ENCODE results near the gene SP100. TPM values are rescaled to one million over a fixed set of nuclear protein-coding genes. Genes with fewer than 3 reads are reported as not detected.

SP100 gene
- total RNA-seq, 2 experiments from 2014 or later: 364 to 392 TPM

DNA sequence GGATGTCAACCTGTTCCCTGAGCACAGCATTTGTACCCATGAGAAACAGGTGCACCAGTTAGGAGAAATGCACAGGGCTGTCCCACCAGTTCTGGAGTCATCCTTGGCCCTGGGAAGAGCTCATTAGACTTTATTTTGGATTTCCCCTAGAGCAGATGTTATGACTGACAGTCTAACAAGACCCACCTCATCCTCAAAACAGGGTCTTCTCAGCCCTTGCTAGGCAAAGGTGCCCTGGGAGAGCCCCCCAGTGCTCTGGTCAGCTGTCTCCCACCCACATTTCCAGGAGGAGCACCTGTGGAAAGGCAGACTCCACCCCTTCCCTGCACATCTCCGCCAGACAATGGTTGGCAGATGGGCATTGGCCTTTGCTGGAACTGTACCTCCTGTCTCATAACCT, 5.7 kb upstream of the SP100 start:
- H3K36me3 Mint-ChIP-seq (ENCODE audit: low read depth): peaks cover 41% of the 10 kb centered on the region
- no peak for DNase-seq
- H3K9me3 Mint-ChIP-seq: peaks cover 9% of the 10 kb centered on the region
- ChIA-PET POLR2A (no interaction called here), CTCF (interaction anchor here (1.0 kb wide), 1 partner anchor 20 kb away, joined by 3 read pairs; no protein-coding TSS in a partner anchor)
- peak overlapping the region; percentile 100 for H3K27ac Mint-ChIP-seq
- peak overlapping the region; percentile 97 for H3K4me3 Mint-ChIP-seq
- H3K4me1 Mint-ChIP-seq: peaks cover 79% of the 10 kb centered on the region
- H3K27me3 Mint-ChIP-seq: no peaks in the 10 kb centered on the region

DNA sequence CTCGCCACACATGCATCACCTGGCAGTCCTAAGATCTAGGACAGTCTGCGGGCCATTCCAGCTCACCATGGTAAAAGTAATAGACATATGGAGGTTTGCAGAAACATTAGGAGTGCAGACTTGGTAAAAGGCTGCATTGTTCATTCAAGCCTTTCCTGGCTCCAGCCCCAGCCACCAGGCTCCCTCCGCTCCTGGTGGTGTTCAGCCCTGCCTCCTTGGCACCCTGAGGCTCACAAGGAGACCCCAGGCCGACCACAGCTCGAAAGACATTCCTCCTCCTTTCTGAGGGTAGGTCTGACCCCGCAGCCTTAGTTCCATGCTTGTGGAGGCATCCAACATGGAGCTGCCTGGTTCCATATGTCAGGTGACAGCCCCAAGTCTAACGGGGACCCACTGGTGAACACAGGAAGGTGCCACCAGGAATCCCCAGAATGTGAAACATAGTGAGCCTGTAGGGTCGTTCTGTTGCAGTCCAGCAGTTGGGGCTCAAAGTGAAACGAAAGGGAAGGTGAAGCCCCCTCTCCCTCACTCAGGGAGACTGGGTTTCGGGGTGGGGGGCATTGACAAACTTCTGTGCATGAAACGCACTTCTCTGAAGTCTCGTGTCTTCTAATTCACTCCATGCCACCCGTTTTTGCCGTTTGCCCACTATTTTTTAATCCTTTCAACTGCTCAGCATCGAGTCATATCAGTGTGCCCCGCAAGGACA, 5.0 kb upstream of the SP100 start:
- DNase-seq: no peak
- peaks cover 86% of the 10 kb centered on the region for H3K4me1 Mint-ChIP-seq

GRCh38 chr2:230411570-230412370, 4.2 kb upstream of the SP100 start:
- H3K36me3 Mint-ChIP-seq (ENCODE audit: low read depth): peaks cover 39% of the 10 kb centered on the region
- peaks cover 83% of the 10 kb centered on the region for H3K4me1 Mint-ChIP-seq
- ChIA-PET CTCF (interaction anchor here (1.0 to 1.4 kb wide), 2 partner anchors 12 to 253 kb away, joined by 3 to 4 read pairs; no protein-coding TSS in a partner anchor), POLR2A (interaction anchor here (0.9 kb wide), 1 partner anchor 85 kb away, joined by 5 read pairs; the partner anchor contains the start of gene SP140L)
- DNase-seq: peak; percentile 75
- peak overlapping the region; percentile 100 for H3K27ac Mint-ChIP-seq
- H3K27me3 Mint-ChIP-seq: no peaks in the 10 kb centered on the region
- H3K4me3 Mint-ChIP-seq: peak overlapping the region; percentile 97
- peaks cover 8% of the 10 kb centered on the region for H3K9me3 Mint-ChIP-seq

More for the DNA sequence above, 5.0 kb upstream of the SP100 start:
- ChIA-PET POLR2A (interaction anchor here (0.9 kb wide), 1 partner anchor 84 kb away, joined by 5 read pairs; the partner anchor contains the start of gene SP140L), CTCF (interaction anchor here (1.0 to 1.4 kb wide), 3 partner anchors 12 to 253 kb away, joined by 3 to 4 read pairs (median 3); no protein-coding TSS in a partner anchor)
- H3K4me3 Mint-ChIP-seq: peak overlapping the region; percentile 97
- peaks cover 39% of the 10 kb centered on the region for H3K36me3 Mint-ChIP-seq (ENCODE audit: low read depth)
- peaks cover 9% of the 10 kb centered on the region for H3K9me3 Mint-ChIP-seq
- H3K27me3 Mint-ChIP-seq: no peaks in the 10 kb centered on the region
- peak overlapping the region; percentile 100 for H3K27ac Mint-ChIP-seq

- no peak for DNase-seq
- CTCF ChIA-PET: interaction anchor here (1.4 kb wide), 1 partner anchor 254 kb away, joined by 4 read pairs; no protein-coding TSS in a partner anchor
- Mint-ChIP-seq H3K27me3 (no peaks in the 10 kb centered on the region), H3K4me1 (peaks cover 78% of the 10 kb centered on the region), H3K36me3 (ENCODE audit: low read depth) (peaks cover 36% of the 10 kb centered on the region), H3K27ac (peak overlapping the region; percentile 100), H3K4me3 (peak overlapping the region; percentile 97), H3K9me3 (peaks cover 6% of the 10 kb centered on the region)
- POLR2A ChIA-PET: no interaction called here
Measured at GRCh38 chr2:230412371-230412711, 3.7 kb upstream of the SP100 start.

DNA sequence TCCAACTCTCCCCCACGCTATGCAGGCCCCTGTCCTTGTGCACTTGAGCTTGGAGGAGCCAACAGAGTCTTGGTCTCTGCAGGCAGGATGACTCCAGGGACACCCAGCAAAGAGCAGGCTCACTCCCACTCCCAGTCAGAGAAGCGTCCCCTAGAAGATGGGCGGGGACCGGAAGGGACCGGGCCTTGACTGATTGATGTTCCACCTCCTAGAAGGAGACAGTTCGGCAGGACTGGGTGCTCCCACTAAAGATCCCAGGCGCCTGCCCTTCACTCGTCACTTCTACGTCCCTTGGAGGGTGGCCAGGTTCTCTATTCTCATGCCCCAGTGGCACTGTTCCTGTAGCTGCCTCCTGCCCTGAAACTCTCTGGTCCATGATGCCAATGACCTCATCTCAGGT, 3.2 kb upstream of the SP100 start:
- peak overlapping the region; percentile 100 for H3K27ac Mint-ChIP-seq
- ChIA-PET POLR2A (no interaction called here), CTCF (no interaction called here)
- DNase-seq: no peak
- H3K9me3 Mint-ChIP-seq: peaks cover 6% of the 10 kb centered on the region
- no peaks in the 10 kb centered on the region for H3K27me3 Mint-ChIP-seq
- H3K4me3 Mint-ChIP-seq: peak overlapping the region; percentile 97
- H3K4me1 Mint-ChIP-seq: peaks cover 74% of the 10 kb centered on the region
- peaks cover 38% of the 10 kb centered on the region for H3K36me3 Mint-ChIP-seq (ENCODE audit: low read depth)

DNA sequence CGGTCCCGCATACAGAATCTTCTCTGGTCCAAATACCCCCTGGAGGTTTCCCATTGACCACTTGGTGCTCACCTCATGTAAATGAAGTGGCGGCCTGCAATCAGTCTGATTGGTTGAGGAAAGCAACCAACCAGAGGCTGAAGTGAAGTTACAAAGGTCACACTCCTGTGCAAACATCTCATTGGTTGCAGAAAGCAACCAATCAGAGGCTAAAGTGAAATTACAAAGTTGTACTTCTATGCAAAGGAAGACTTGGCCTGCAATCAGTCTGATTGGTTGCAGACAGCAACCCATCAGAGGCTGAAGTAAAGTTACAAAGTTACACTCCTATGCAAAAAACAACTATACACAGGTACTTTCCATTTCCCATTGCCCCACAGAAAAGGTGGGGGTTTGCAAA, 2.5 kb upstream of the SP100 start:
- ChIA-PET CTCF (interaction anchor here (0.9 kb wide), 1 partner anchor 251 kb away, joined by 3 read pairs; no protein-coding TSS in a partner anchor), POLR2A (no interaction called here)
- H3K9me3 Mint-ChIP-seq: peaks cover 6% of the 10 kb centered on the region
- DNase-seq: no peak
- H3K27ac Mint-ChIP-seq: peak overlapping the region; percentile 100
- H3K36me3 Mint-ChIP-seq (ENCODE audit: low read depth): peaks cover 40% of the 10 kb centered on the region
- H3K4me3 Mint-ChIP-seq: peak overlapping the region; percentile 46
- peaks cover 71% of the 10 kb centered on the region for H3K4me1 Mint-ChIP-seq
- no peaks in the 10 kb centered on the region for H3K27me3 Mint-ChIP-seq

DNA sequence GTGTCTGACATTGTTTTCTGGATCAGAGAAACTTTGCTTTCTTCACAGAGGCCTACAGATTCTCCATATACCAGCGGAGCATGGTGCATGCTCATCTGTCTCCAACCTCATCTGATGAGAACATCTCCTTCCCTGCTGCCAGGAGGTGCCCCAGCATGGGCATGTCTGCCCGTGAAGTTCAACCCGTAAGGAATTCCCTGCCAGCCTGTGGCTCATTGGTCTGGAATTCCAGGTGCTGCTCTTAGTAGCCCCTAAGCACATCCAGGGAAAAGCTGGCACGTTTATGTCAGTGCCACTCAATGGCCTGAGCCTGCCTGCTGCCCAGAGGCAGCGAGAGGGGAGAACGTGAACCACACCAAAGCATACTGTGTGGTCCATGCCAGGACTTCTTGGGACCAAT, 1.7 kb upstream of the SP100 start:
- peaks cover 70% of the 10 kb centered on the region for H3K4me1 Mint-ChIP-seq
- POLR2A ChIA-PET: no interaction called here
- peaks cover 6% of the 10 kb centered on the region for H3K9me3 Mint-ChIP-seq
- H3K4me3 Mint-ChIP-seq: peak overlapping the region; percentile 94
- no peak for DNase-seq
- peaks cover 48% of the 10 kb centered on the region for H3K36me3 Mint-ChIP-seq (ENCODE audit: low read depth)
- CTCF ChIA-PET: interaction anchor here (0.9 kb wide), 1 partner anchor 250 kb away, joined by 3 read pairs; no protein-coding TSS in a partner anchor
- H3K27ac Mint-ChIP-seq: peak overlapping the region; percentile 100
- no peaks in the 10 kb centered on the region for H3K27me3 Mint-ChIP-seq

GRCh38 chr2:230417436-230417835, 1.4 kb downstream of the SP100 start:
- Mint-ChIP-seq H3K4me1 (peaks cover 74% of the 10 kb centered on the region), H3K36me3 (ENCODE audit: low read depth) (peaks cover 72% of the 10 kb centered on the region), H3K9me3 (peaks cover 6% of the 10 kb centered on the region), H3K4me3 (peak overlapping the region; percentile 94), H3K27ac (peak overlapping the region; percentile 75), H3K27me3 (no peaks in the 10 kb centered on the region)
- no peak for DNase-seq
- ChIA-PET CTCF (interaction anchor here (0.7 to 1.7 kb wide), 4 partner anchors 10 to 69 kb away, joined by 3 to 7 read pairs (median 3); no protein-coding TSS in a partner anchor), POLR2A (interaction anchor here (1.0 kb wide), 1 partner anchor 198 kb away, joined by 6 read pairs; the partner anchor contains the start of gene SP110)

DNA sequence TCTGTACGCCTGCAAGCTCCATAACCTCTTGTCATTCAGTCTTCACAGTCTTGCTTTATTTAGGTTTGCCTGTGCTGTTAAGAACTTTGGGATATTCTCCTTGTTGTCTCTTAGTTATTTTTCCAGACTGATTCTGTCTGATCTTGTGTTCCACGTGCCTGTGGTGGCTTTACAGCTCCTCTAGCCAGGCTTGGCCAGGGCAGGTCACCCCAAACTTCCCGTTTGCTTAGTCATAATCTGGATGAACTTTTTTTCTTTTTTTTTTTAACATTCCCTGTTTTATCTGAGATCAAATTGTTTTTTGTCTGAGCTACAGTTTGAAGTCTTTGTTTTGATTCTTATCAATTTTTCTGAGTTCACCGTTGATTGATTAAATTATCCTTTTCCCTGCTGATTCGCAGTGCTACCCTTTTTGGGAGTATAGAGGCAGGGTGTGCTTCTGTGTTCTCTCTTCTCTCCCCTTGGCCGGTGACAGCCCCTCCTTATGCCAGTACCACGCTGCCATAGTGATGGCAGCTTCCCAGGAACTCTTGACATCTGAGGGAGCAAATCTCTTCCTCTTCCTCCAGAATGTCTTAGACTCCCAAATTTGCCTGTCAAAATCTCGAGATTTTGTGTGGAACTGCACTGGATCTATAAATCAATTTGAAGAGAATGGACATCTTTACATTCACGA, 2.5 kb downstream of the SP100 start:
- Mint-ChIP-seq H3K4me1 (peaks cover 70% of the 10 kb centered on the region), H3K4me3 (peak overlapping the region; percentile 94), H3K9me3 (peaks cover under 1% of the 10 kb centered on the region), H3K36me3 (ENCODE audit: low read depth) (peaks cover 74% of the 10 kb centered on the region), H3K27me3 (no peaks in the 10 kb centered on the region), H3K27ac (peak overlapping the region; percentile 72)
- no peak for DNase-seq
- CTCF ChIA-PET: interaction anchor here (1.1 to 1.7 kb wide), 2 partner anchors 11 to 12 kb away, joined by 3 to 7 read pairs; no protein-coding TSS in a partner anchor
- POLR2A ChIA-PET: interaction anchor here (0.9 kb wide), 1 partner anchor 100 kb away, joined by 3 read pairs; no protein-coding TSS in a partner anchor

DNA sequence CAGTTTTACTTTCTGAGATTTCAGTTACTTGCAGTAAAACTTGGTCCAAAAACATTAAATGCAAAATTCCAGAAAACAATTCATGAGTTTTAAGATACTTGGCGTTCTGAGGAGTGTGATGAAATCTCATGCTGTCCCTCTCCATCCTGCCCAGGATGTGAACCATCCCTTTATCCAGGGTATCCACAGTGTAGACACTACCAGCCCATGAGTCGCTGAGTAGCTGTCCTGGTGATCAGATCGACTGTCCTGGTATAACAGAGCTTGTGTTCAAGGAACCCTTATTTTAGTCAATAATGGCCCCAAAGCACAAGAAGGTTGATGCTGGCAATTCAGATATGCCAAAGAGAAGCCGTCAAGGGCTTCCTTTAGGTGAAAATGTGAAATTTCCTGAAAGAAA, 3.2 kb downstream of the SP100 start:
- POLR2A ChIA-PET: no interaction called here

DNA sequence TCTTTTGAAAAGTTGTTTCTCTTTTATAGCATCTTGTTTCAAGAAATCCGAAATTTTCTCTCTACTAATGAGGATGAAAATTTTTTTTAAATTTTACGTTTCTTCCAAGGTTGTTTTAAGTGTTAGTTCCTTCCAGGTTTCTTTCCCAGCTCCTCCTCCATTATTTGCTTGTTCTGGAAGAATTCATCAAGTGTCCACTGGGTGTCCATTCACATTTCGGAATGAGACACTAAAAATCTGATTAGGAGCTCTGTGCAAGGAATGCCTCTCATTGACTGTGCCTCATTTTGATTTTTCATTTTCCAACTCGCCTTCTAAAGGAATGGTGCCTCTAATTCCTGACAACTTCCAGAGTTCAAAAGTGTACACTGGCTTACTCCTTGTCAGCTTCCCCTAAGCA, 6.1 kb downstream of the SP100 start:
- Mint-ChIP-seq H3K27ac (no peak overlapping the region), H3K9me3 (peaks cover 2% of the 10 kb centered on the region), H3K27me3 (no peaks in the 10 kb centered on the region), H3K4me1 (peaks cover 81% of the 10 kb centered on the region), H3K36me3 (ENCODE audit: low read depth) (peaks cover 90% of the 10 kb centered on the region), H3K4me3 (peak overlapping the region; percentile 26)
- no peak for DNase-seq
- ChIA-PET CTCF (no interaction called here), POLR2A (no interaction called here)

More for the DNA sequence above, 3.2 kb downstream of the SP100 start:
- DNase-seq: no peak
- H3K36me3 Mint-ChIP-seq (ENCODE audit: low read depth): peaks cover 80% of the 10 kb centered on the region
- peak overlapping the region; percentile 94 for H3K4me3 Mint-ChIP-seq
- peaks cover 70% of the 10 kb centered on the region for H3K4me1 Mint-ChIP-seq
- no peaks in the 10 kb centered on the region for H3K9me3 Mint-ChIP-seq
- H3K27me3 Mint-ChIP-seq: no peaks in the 10 kb centered on the region
- CTCF ChIA-PET: no interaction called here
- peak overlapping the region; percentile 63 for H3K27ac Mint-ChIP-seq

DNA sequence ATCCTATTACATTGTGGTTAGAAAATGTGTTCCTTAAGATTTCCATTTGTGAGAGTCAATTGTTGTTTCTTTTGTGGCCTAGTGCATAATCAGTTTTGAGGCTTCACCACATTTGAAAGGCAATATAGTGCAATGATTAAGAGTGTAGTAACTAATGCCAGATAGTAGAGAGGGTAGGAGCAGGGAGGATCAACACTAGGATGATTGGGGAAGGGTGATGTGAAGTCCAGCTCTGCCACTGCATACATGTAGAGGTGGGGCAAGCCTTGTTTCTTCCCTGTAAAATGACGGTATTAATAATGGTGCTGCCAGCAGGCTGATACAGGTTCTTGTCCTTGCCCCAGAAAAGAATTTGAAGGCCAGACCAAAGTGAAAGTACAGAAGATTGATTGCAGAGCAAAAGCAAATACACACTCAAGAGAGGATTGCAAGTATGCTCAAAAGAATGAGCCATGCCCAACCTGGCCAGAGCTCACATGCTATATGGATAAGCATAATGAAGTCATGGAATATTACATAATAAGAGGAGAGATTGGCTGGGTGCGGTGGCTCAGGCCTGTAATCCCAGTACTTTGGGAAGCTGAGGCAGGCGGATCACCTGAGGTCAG, 8.0 kb downstream of the SP100 start:
- Mint-ChIP-seq H3K27me3 (no peaks in the 10 kb centered on the region), H3K36me3 (ENCODE audit: low read depth) (peaks cover 90% of the 10 kb centered on the region), H3K4me3 (peak overlapping the region; percentile 2), H3K27ac (no peak overlapping the region), H3K9me3 (peaks cover 2% of the 10 kb centered on the region), H3K4me1 (peaks cover 83% of the 10 kb centered on the region)
- ChIA-PET POLR2A (no interaction called here), CTCF (interaction anchor here (1.2 kb wide), 1 partner anchor 98 kb away, joined by 3 read pairs; no protein-coding TSS in a partner anchor)
- DNase-seq: no peak
